GM10847 (cell line): ENCODE measurements around the gene TRIM56.

ENCODE experiments used
- POLR2A ChIP-seq: IDR thresholded peaks from 2 replicates; pipeline ENCODE4 v1.6.1; 2011; ENCODE audit not compliant: insufficient read length; ENCODE audit errors: extremely low read depth

TRIM56 gene

GRCh38 chr7:101089876-101090275, 4.6 kb downstream of the TRIM56 start:
- no peak for TF ChIP-seq POLR2A

DNA sequence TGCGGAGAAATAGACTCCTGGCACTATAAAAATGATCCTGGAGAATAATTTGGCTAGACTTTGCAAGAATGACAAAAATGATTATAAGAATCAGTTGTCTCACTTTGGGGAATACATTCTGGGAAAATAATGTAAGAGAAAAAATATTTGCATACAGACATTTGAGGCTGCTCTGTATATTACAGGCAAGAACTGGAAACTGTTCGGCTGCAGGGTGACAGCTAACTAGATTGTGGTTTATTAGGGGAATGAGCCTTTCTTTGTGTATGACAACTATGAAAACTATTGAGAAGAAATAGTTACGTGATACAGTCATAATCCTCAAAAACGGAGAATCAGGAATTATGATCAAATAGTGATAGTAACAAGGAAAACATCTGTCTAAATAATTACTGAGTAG, 8.6 kb downstream of the TRIM56 start:
- no peak for TF ChIP-seq POLR2A

DNA sequence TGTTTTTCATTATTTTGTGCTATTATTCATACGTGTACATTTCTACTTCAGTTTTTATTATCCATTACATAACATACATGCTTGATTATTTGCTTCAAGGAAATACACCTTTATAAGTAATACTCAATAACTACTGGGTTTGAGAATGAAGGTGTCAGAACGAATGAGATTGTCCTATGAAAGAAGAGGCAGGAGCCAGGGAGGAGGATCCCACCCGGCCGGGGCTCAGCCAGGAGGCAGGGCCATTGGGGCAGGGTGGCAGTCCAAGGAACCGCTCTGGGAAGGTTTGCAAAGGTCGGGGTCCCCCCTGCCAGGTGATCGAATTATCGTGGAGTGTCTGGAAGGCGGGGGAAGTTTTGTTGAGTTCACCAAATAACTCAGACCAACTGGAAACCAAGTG, 9.1 kb downstream of the TRIM56 start:
- no peak for TF ChIP-seq POLR2A

DNA sequence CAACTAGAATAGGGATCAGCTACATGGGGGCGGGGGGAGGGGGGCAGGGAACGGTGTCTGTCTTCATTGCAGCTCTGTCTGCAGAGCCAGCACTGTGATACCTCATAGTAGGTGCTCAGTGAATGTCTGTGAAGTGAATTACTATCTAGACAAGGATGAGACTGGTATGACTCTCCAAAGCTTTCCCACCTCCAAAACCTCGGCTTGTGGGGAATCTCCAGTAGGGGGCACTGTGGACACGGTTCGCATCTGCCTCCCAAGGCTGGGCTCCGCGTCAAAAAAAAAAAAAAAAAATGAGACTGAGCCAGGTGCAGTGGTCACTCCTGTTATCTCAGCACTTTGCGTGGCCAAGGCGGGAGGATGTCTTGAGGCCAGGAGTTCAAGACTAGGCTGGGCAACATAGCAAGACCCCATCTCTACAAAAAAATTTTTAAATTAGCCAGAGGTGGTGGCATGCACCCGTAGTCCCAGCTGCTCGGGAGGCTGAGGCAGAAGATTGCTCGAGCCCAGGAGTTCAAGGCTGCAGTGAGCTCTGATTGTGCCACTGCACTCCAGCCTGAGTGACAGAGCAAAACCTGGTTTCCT, 9.6 kb downstream of the TRIM56 start:
- no peak for TF ChIP-seq POLR2A

DNA sequence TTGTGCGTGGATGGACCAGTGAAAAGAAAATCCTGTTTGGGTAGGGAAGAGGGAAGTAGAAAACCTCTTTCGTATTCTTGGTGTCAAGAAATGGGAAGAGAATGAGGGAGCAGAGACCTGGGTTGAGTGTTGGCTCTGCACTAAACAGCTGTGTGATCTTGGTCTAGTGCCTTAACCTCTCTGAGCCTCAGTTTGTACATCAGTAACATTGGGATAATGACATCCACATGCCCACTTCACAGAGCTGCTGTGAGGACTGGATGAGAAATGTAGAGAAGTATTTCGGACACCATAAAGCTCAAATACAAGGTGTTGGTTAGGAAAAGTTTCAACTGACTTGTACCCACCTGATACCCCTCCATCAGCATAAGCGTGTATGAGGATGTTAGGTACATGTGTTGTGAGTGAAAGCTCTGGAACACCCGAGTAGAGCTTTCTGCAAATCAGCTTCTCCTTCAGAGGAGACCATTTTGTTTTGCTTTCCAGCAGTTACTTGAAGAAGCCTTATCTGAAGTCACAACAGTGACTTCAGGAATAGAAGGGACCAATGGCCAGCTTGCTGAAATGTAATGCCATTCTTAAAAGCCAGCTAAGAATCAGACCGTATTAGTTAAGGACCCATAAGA, 11.2 kb downstream of the TRIM56 start:
- no peak for TF ChIP-seq POLR2A

- TF ChIP-seq POLR2A: no peak
Observed at GRCh38 chr7:101096957-101097347, 11.7 kb downstream of the TRIM56 start.

- no peak for TF ChIP-seq POLR2A
Observed at GRCh38 chr7:101097561-101097960, 12.3 kb downstream of the TRIM56 start.

- no peak for TF ChIP-seq POLR2A
Observed at GRCh38 chr7:101099969-101100781, 14.9 kb downstream of the TRIM56 start.

GRCh38 chr7:101100858-101101847, 15.9 kb downstream of the TRIM56 start:
- no peak for TF ChIP-seq POLR2A

GRCh38 chr7:101102026-101102425, 16.7 kb downstream of the TRIM56 start:
- no peak for TF ChIP-seq POLR2A

GRCh38 chr7:101104193-101104713, 19.0 kb downstream of the TRIM56 start:
- TF ChIP-seq POLR2A: no peak

GRCh38 chr7:101104799-101105198, 19.5 kb downstream of the TRIM56 start:
- TF ChIP-seq POLR2A: no peak

DNA sequence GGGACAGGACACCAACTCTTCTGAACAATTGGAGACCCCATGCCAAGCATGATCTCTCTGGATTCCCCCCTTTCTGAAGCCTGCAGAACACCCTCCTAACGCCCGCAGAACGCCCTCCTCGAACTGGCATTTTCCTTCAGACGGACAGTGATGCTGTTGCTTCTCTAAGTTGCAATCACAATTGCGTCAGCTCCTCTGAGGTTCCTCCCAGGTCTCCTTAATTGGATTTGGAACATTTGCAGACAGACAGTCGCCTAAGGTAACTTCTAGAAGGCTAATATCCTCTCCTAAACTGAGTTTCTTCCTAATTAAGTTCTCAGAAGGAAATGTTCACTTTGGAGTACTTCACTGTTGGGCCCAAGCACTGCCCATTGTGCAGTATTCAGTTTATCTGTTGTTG, 21.1 kb downstream of the TRIM56 start:
- TF ChIP-seq POLR2A: no peak

DNA sequence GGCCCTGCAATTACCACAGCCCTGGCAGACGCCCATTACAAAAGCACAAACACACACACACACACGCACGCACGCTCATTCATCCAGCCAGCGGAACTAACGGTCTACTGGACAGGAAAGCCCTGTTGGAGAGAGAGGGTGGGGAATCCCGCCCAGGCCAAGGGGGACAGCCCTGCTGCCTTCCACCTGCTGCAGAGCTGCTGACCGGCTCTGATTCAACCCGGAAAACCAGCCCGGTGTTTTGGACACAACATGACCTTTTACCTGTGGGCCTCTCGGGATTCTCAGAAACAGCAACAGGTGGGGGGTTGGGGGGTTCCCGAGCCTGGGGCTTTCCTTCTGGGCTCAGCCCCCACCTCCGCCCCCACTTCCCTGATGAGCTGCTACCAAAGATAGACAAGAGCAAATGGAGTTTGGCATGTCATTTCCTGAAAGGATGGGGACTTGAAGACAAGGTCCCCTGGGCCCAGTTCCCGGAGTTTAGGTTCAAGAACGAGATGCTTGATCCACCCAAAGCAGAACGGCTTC, 23.1 kb downstream of the TRIM56 start:
- no peak for TF ChIP-seq POLR2A

GRCh38 chr7:101108961-101109360, 23.7 kb downstream of the TRIM56 start:
- no peak for TF ChIP-seq POLR2A
